SK-N-SH treated with all-trans-retinoic acid at 6 μM for 48 hours (cell line): Measurements from ENCODE around the gene LLGL2.
A peak's percentile ranks its signal among the peaks of the same experiment; 100 is the strongest.

Source experiments
- ATAC-seq: fragments of 200-7000 bp; cut with Tn5 transposase; 3 replicates; pipeline ENCODE4 v1.9.1; 2020; ENCODE audit warnings: mild to moderate bottlenecking, moderate library complexity
- ARNTL ChIP-seq: fragments of 450-650 bp; formaldehyde crosslinking; IDR thresholded peaks from 2 replicates; pipeline ENCODE4 v1.5.0; 2020; ENCODE audit warnings: low read depth, mild to moderate bottlenecking, moderate library complexity, borderline replicate concordance
- BACH2 ChIP-seq: fragments of 250-450 bp; sonication (Bioruptor Pico); IDR thresholded peaks from 2 replicates; pipeline ENCODE4 v1.9.0; 2021; ENCODE audit warnings: mild to moderate bottlenecking, borderline replicate concordance
- CREB5 ChIP-seq: fragments of 250-450 bp; sonication (Bioruptor Pico); IDR thresholded peaks from 2 replicates; pipeline ENCODE4 v1.5.1; 2020; ENCODE audit warnings: low read depth, mild to moderate bottlenecking, moderate library complexity
- CSDC2 ChIP-seq: fragments of 250-450 bp; sonication (Bioruptor Pico); IDR thresholded peaks from 2 replicates; pipeline ENCODE4 v1.5.0; 2020; ENCODE audit warnings: mild to moderate bottlenecking, moderate library complexity
- CSRNP3 ChIP-seq: fragments of 250-450 bp; sonication (Bioruptor Pico); IDR thresholded peaks from 2 replicates; pipeline ENCODE4 v1.5.1; 2021; ENCODE audit warnings: mild to moderate bottlenecking, moderate library complexity
- ESRRG ChIP-seq: fragments of 250-450 bp; sonication (Bioruptor Pico); IDR thresholded peaks from 2 replicates; pipeline ENCODE4 v1.6.1; 2021; ENCODE audit warnings: mild to moderate bottlenecking
- GLIS3 ChIP-seq: fragments of 250-450 bp; sonication (Bioruptor Pico); IDR thresholded peaks from 2 replicates; pipeline ENCODE4 v1.5.0; 2020; ENCODE audit warnings: mild to moderate bottlenecking, moderate library complexity
- ISL1 ChIP-seq: fragments of 250-450 bp; sonication (Bioruptor Pico); IDR thresholded peaks from 2 replicates; pipeline ENCODE4 v2.1.2; 2022; ENCODE audit warnings: mild to moderate bottlenecking, moderate library complexity
- OSR1 ChIP-seq: fragments of 250-450 bp; sonication (Bioruptor Pico); IDR thresholded peaks from 2 replicates; pipeline ENCODE4 v1.8.0; 2022; ENCODE audit warnings: moderate library complexity, mild to moderate bottlenecking, inconsistent platforms
- PATZ1 ChIP-seq: fragments of 250-450 bp; sonication (Bioruptor Pico); IDR thresholded peaks from 2 replicates; pipeline ENCODE4 v1.8.0; 2020; ENCODE audit warnings: mild to moderate bottlenecking, moderate library complexity, borderline replicate concordance
- POU6F1 ChIP-seq: fragments of 250-450 bp; sonication (Bioruptor Pico); IDR thresholded peaks from 2 replicates; pipeline ENCODE4 v1.8.0; 2021; ENCODE audit warnings: low read depth, mild to moderate bottlenecking, moderate library complexity, borderline replicate concordance
- RARB ChIP-seq: fragments of 250-450 bp; sonication (Bioruptor Pico); IDR thresholded peaks from 2 replicates; pipeline ENCODE4 v1.8.0; 2021; ENCODE audit warnings: mild to moderate bottlenecking, moderate library complexity
- SNAI2 ChIP-seq: fragments of 250-450 bp; sonication (Bioruptor Pico); IDR thresholded peaks from 2 replicates; pipeline ENCODE4 v1.5.0; 2020; ENCODE audit warnings: mild to moderate bottlenecking, moderate library complexity
- TCF4 ChIP-seq: fragments of 250-450 bp; sonication (Bioruptor Pico); IDR thresholded peaks from 2 replicates; pipeline ENCODE4 v1.8.0; 2021; ENCODE audit warnings: mild to moderate bottlenecking, moderate library complexity, borderline replicate concordance
- TOX ChIP-seq: fragments of 250-450 bp; sonication (Bioruptor Pico); IDR thresholded peaks from 2 replicates; pipeline ENCODE4 v1.8.0; 2021; ENCODE audit warnings: mild to moderate bottlenecking, moderate library complexity, borderline replicate concordance
- TSHZ2 ChIP-seq: fragments of 250-450 bp; sonication (Bioruptor Pico); IDR thresholded peaks from 2 replicates; pipeline ENCODE4 v1.5.0; 2020; ENCODE audit warnings: mild to moderate bottlenecking, moderate library complexity
- ZC3H10 ChIP-seq: fragments of 250-450 bp; sonication (Bioruptor Pico); IDR thresholded peaks from 2 replicates; pipeline ENCODE4 v1.5.1; 2021; ENCODE audit warnings: mild to moderate bottlenecking, moderate library complexity
- ZFP30 ChIP-seq: fragments of 450-650 bp; formaldehyde crosslinking; IDR thresholded peaks from 2 replicates; pipeline ENCODE4 v1.5.0; 2022; ENCODE audit warnings: mild to moderate bottlenecking, moderate library complexity
- ZNF565 ChIP-seq: fragments of 450-650 bp; formaldehyde crosslinking; conservative IDR thresholded peaks from 2 replicates; pipeline ENCODE4 v1.5.0; 2020; ENCODE audit warnings: low read depth, mild to moderate bottlenecking, moderate library complexity
- ZNF70 ChIP-seq: fragments of 450-650 bp; formaldehyde crosslinking; IDR thresholded peaks from 2 replicates; pipeline ENCODE4 v1.5.0; 2020; ENCODE audit warnings: mild to moderate bottlenecking, moderate library complexity
- ZNF8 ChIP-seq: fragments of 450-650 bp; formaldehyde crosslinking; IDR thresholded peaks from 2 replicates; pipeline ENCODE4 v1.5.0; 2020; ENCODE audit warnings: mild to moderate bottlenecking, moderate library complexity

LLGL2 gene

GRCh38 chr17:75530837-75531720 lies 5.6 kb downstream of the LLGL2 start:
- ATAC-seq, result peak; percentile 15
- TF ChIP-seq ZNF565 (CRISPR knock-in tag) (no peak), GLIS3 (CRISPR knock-in tag) (no peak), ZNF8 (CRISPR knock-in tag) (no peak), PATZ1 (CRISPR knock-in tag) (no peak), TOX (CRISPR knock-in tag) (no peak), TCF4 (CRISPR knock-in tag) (no peak), ZNF70 (CRISPR knock-in tag) (no peak), ARNTL (CRISPR knock-in tag) (no peak)
- TF ChIP-seq, all 23 proteins: peak for 0

- TF ChIP-seq ZNF70 (CRISPR knock-in tag) (no peak), TOX (CRISPR knock-in tag) (no peak), ZC3H10 (CRISPR knock-in tag) (no peak), CSRNP3 (no peak), RARB (CRISPR knock-in tag) (no peak), SNAI2 (CRISPR knock-in tag) (no peak), ARNTL (CRISPR knock-in tag) (no peak)
- ATAC-seq, result peak; percentile 9; the same call in 2 of the 3 replicates
Measured at GRCh38 chr17:75531721-75532072, 6.2 kb downstream of the LLGL2 start.

GRCh38 chr17:75535119-75535537 lies 9.6 kb downstream of the LLGL2 start:
- ATAC-seq, result no peak
- TF ChIP-seq CSDC2 (CRISPR knock-in tag) (no peak), ISL1 (CRISPR knock-in tag) (no peak), ZNF8 (CRISPR knock-in tag) (no peak), SNAI2 (CRISPR knock-in tag) (no peak), ZC3H10 (CRISPR knock-in tag) (no peak), ZFP30 (CRISPR knock-in tag) (no peak), OSR1 (no peak), CREB5 (no peak), CSRNP3 (no peak), RARB (CRISPR knock-in tag) (no peak), TSHZ2 (CRISPR knock-in tag) (no peak), ARNTL (CRISPR knock-in tag) (no peak), PATZ1 (CRISPR knock-in tag) (no peak), POU6F1 (no peak), ESRRG (CRISPR knock-in tag) (no peak), GLIS3 (CRISPR knock-in tag) (no peak), TOX (CRISPR knock-in tag) (no peak), BACH2 (CRISPR knock-in tag) (no peak)
